Activated CD4-positive, CD25-positive, alpha-beta regulatory T cell treated with anti-CD3 and anti-CD28 coated beads, Interleukin-2, amount 50 U/mL, for 16 hours (primary cell): ENCODE data around the gene PTPN1.
"Not testable (repeated sequence)": the region's sequence is repeated elsewhere in the genome, so short reads cannot be mapped to it uniquely, and the experiment has no call there.

Experiments
- DNase-seq: peaks from one replicate; pipeline ENCODE4 v3.0.0-alpha.2; 2020; ENCODE audit warnings: low read depth, low spot score

Gene PTPN1

GRCh38 chr20:50532221-50532620, 22.0 kb downstream of the PTPN1 start:
- DNase-seq, result no peak

- no peak for DNase-seq
These were observed 22.9 kb downstream of the PTPN1 start for GRCh38 chr20:50533061-50533460.

GRCh38 chr20:50533464-50533863, 23.3 kb downstream of the PTPN1 start:
- no peak for DNase-seq

GRCh38 chr20:50534567-50534966, 24.4 kb downstream of the PTPN1 start:
- DNase-seq, result no peak

- DNase-seq, result no peak
These were observed 25.0 kb downstream of the PTPN1 start for GRCh38 chr20:50535162-50535561.

- DNase-seq, result no peak
These were observed 26.1 kb downstream of the PTPN1 start for GRCh38 chr20:50536333-50536732.

GRCh38 chr20:50537546-50538201, 27.5 kb downstream of the PTPN1 start:
- DNase-seq, result no peak

- no peak for DNase-seq
These were observed 28.1 kb downstream of the PTPN1 start for GRCh38 chr20:50538276-50538675.

GRCh38 chr20:50539798-50540197, 29.6 kb downstream of the PTPN1 start:
- not testable (repeated sequence) for DNase-seq

GRCh38 chr20:50540620-50541605, 30.7 kb downstream of the PTPN1 start:
- DNase-seq, result no peak

GRCh38 chr20:50541606-50542041, 31.4 kb downstream of the PTPN1 start:
- DNase-seq, result no peak

- DNase-seq, result no peak
These were observed 33.1 kb downstream of the PTPN1 start for GRCh38 chr20:50543326-50543725.

GRCh38 chr20:50545126-50545525, 34.9 kb downstream of the PTPN1 start:
- no peak for DNase-seq

GRCh38 chr20:50546729-50547314, 36.6 kb downstream of the PTPN1 start:
- no peak for DNase-seq

GRCh38 chr20:50547964-50548363, 37.8 kb downstream of the PTPN1 start:
- no peak for DNase-seq

- no peak for DNase-seq
These were observed 38.2 kb downstream of the PTPN1 start for GRCh38 chr20:50548396-50548795.

GRCh38 chr20:50550531-50550930, 40.3 kb downstream of the PTPN1 start:
- DNase-seq, result no peak

- DNase-seq, result no peak
These were observed 41.1 kb downstream of the PTPN1 start for GRCh38 chr20:50551288-50551687.

- no peak for DNase-seq
These were observed 42.8 kb downstream of the PTPN1 start for GRCh38 chr20:50552979-50553378.

- DNase-seq, result no peak
These were observed 44.8 kb downstream of the PTPN1 start for GRCh38 chr20:50554694-50555579.

GRCh38 chr20:50555662-50556061, 45.5 kb downstream of the PTPN1 start:
- DNase-seq, result no peak
